LoVo (cell line): ENCODE measurements around the gene TTC27.
A peak's percentile ranks its signal among the peaks of the same experiment; 100 is the strongest.
"Not testable (repeated sequence)": the region's sequence is repeated elsewhere in the genome, so short reads cannot be mapped to it uniquely, and the experiment has no call there.

ENCODE experiments used
- DNase-seq: peaks from one replicate; pipeline ENCODE4 v3.0.0-alpha.2; 2016; ENCODE audit warnings: low spot score

Gene TTC27

GRCh38 chr2:32627814-32628579 is at the start of gene TTC27:
TTC27 (plus strand) TSS chr2:32628050; CDS start chr2:32628293, 243 bp downstream.
- DNase-seq: peak; percentile 95

- DNase-seq: no peak
Observed at GRCh38 chr2:32591669-32592463, 36.0 kb upstream of the TTC27 start.

- no peak for DNase-seq
Observed at GRCh38 chr2:32594573-32594972, 33.3 kb upstream of the TTC27 start.

- no peak for DNase-seq
Observed at GRCh38 chr2:32611366-32611765, 16.5 kb upstream of the TTC27 start.

GRCh38 chr2:32611771-32612170 is 16.1 kb upstream of the TTC27 start:
- DNase-seq: no peak

- DNase-seq: no peak
Observed at GRCh38 chr2:32614084-32614483, 13.8 kb upstream of the TTC27 start.

- no peak for DNase-seq
Observed at GRCh38 chr2:32617599-32618189, 10.2 kb upstream of the TTC27 start.

- DNase-seq: no peak
Observed at GRCh38 chr2:32622570-32623310, 5.1 kb upstream of the TTC27 start.

GRCh38 chr2:32623311-32623706 is 4.5 kb upstream of the TTC27 start:
- DNase-seq: no peak

- no peak for DNase-seq
Observed at GRCh38 chr2:32624812-32625211, 3.0 kb upstream of the TTC27 start.

GRCh38 chr2:32626639-32627221 is 1.1 kb upstream of the TTC27 start:
- no peak for DNase-seq

GRCh38 chr2:32627441-32627813 is 423 bp upstream of the TTC27 start:
- DNase-seq: peak; percentile 16

- peak; percentile 14 for DNase-seq
Observed at GRCh38 chr2:32632089-32632488, 4.2 kb downstream of the TTC27 start.

GRCh38 chr2:32633040-32633439 is 5.2 kb downstream of the TTC27 start:
- no peak for DNase-seq

GRCh38 chr2:32638548-32638947 is 10.7 kb downstream of the TTC27 start:
- not testable (repeated sequence) for DNase-seq

- no peak for DNase-seq
Observed at GRCh38 chr2:32641180-32641579, 13.3 kb downstream of the TTC27 start.

GRCh38 chr2:32647180-32647651 is 19.4 kb downstream of the TTC27 start:
- no peak for DNase-seq

GRCh38 chr2:32652555-32653209 is 24.8 kb downstream of the TTC27 start:
- no peak for DNase-seq

GRCh38 chr2:32656069-32656468 is 28.2 kb downstream of the TTC27 start:
- no peak for DNase-seq

GRCh38 chr2:32663864-32664263 is 36.0 kb downstream of the TTC27 start:
- DNase-seq: no peak

- no peak for DNase-seq
Observed at GRCh38 chr2:32666704-32667103, 38.9 kb downstream of the TTC27 start.
